Activated CD8-positive, alpha-beta memory T cell treated with anti-CD3 and anti-CD28 coated beads for 48 hours (primary cell): Measurements from ENCODE around the gene TFF2.
A peak's percentile ranks its signal among the peaks of the same experiment; 100 is the strongest.

ENCODE experiments used
- DNase-seq, 3 experiments: peaks; one replicate each; pipeline ENCODE4 v3.0.0-alpha.2; 2020; ENCODE audit warnings: low read depth in 2 of 3, low spot score in 2 of 3

Gene TFF2

DNA sequence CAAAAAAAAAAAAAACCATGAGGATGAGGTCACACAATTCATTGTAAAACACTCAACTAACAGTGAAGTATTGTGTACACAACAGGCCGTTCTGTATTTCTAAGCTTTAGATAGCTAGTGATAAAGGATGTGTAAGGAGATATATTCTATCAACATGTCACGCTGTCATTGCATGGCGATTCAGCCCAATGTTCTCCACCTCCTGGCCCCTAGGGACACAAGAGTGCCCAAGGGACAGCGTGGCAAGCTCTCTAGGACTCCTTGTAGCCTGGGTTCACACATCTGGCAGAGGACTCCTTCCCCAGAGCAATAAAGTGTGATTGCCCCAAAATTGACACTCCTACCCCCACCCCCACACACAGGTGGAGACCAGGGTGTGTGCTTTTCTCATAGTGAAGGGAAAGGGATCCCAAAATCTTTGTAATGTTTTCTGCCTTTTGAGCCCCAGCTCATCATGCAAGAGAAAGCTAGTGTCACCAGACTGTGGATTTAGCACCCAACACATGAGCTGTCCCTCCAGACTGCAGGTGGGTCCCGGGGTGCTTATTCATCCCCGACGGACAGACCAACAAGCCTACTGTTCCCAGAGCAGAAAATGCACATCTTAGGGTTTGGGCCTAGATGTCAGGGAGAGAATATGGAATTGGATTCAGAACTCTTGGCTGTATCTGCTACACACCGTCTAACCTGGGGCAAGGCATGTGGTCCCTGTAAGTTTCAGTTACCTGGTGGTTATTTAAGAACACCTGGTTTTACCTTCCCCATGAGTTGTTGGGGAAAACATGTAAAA is 33.6 kb upstream of the TFF2 start:
- no peak for DNase-seq

DNA sequence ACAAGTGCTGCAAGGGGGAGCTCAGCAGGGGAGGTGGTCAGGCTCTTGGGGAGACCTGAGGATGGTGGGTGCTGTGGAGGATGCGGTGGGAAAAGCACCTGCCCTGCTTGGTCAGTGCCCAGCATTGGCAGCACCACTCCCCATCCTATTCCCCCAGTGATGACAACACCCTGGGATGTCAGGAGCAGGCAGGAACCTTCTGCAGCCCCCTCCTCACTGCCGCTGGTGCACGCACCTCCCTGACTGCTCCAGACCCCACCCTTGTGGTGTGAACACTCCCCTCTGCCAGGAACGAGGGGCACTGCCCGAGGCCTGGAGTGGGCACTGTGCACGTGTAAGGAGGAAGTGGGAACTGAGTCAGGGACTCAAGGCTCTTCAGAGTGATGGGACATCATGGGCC is 32.5 kb upstream of the TFF2 start:
- DNase-seq, result no peak

DNA sequence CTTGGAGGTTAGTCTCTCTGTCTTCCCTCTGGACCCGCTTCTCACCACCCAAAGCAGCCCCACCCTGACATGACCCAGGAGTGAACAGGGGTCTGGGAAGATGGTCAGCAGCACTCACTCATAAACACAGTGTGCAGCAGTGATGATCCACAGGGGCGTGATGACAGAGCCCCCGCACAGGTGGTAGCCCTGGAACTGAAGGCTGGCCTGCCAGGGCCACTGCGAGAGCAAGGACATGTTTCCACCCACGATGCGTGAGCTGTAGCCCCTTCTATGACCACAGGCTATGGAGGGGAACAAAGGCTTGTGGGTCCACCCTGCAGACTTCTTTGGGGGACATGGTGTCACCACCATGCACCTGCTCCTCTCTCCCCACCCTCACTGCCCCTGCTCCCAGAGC is 32.1 kb upstream of the TFF2 start:
- DNase-seq, result no peak

DNA sequence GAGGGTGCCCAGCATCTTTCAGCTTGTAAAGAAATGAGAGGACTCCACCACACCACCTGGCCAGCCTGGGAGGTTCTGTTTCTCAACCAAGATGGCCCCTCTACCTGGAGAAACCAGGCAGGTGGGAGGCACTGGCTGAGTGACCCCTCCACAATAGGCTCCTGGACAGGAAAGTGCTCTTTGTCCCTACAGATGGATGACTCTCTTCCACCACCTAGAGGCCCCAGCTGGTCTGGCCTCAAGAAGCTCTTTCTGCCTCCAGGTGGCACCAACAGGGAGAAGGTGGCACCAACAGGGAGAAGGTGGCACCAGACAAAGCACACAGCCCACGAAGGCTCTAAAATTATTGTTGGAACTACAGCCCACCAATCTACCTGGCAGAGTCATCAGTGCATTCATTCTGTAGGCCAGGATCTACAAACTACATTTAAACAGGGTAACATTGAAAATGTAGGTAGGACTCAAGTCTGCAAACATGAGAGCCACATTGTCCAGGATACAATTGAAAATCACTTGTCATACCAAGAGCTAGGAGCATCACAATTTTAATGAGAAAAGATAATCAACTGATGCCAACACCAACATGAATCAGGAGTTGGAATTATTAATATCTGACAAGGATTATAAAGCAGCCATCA is 30.7 kb upstream of the TFF2 start:
- no peak for DNase-seq

DNA sequence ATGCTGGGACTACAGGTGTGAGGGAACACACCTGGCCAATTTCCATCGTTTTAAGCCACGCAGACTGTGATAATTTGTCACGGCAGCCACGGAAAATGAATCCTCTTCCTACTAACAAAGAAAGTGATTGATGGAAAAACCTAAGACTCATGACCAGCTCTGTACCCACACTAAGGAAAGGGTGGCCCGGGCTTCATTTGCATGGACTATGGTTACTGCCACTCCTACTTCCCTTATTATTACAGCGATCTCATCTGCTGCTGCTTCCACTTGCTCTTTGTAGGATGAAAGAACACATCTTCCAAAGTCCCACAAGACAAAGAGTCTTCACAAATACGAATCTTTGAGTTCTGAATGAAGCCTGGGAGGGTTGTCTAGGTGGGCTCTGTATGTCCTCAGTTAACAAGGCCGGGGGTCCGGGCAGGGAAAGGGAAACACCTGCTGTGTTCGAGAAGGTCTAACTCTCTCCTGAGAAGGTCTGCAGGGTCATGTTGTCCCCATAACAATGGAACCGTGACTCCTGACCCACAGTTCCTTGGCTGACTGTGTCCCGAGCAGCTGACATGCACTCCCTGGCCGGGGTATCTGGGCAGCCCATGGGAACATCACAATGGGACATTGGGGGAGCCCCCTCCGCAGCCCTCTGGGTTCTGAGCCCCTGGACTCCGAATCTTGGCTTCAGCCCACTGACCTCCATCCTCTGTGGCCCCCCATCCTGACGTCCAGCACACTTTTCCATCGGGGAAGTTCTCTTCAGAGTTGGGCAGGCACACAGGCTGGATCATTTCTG is 28.8 kb upstream of the TFF2 start:
- DNase-seq, result no peak

DNA sequence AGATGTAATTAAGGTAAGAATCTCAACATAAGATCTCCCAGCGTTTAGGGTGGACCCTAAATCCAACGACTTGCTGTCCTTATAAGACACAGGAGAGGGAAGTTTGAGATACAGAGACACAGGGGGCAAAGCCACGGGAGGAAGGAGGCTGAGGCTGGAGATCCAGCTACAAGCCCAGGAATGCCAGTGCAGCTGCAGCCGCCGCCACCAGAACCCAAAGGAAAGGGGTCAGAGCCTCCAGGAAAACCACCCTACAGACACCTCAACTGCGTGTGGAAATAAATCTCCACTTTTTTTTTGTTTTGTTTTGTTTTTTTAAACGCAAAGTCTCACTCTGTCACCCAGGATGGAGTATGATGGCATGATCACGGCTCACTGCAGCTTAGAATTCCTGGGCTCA is 27.6 kb upstream of the TFF2 start:
- no peak for DNase-seq

DNA sequence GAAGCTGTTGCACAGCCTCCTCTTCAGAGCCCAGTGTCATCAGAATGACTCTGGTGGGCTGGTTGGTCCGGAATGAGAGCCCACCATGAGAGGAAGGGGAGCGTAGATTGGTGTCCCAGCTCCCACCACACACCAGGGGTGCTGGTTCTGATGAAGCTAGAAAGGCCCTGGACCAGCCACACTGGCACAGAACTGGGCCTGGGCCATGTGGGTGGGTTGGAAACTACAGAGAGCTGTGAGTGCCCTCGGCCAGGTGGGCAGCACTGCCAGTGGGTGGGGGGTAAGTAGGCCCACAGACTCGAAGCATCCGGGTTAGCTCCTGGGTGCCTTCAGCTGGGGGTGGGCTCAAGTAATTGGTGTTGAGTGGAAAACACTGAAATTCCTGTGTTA is 27.2 kb upstream of the TFF2 start:
- DNase-seq, result no peak

DNA sequence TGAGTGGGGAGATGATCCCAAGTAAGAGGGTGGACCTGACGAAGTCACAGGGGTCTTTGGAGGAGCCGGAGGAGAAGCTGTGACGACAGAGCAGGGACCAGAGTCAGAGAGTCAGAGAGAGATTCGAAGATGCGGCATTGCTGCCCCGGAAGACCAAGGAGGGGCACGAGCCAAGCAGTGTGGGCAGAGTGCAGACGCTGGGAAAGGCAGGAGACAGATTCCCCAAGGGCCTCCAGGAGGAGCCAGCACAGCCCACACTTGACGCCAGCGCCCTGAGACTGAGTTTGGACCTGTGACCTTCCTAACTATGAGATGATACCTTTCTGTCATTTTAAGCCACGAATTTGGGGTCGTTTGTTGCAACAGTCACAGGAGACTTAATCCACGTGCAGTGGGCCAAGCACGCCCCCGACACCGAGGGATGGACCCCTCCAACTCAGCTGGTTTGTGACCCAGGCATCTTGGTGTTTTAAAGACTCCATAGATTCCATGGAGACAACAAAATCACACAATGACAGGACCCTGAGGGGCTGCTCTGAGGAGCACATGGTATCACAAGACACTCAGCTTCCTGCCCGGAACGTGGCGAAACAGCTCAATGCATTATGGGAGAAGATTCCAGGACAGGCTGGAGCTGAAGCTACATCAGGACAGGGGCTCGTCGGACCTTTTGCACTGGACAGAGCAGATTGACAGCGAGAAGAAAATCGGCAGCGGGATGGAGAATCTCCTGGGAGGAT is 26.6 kb upstream of the TFF2 start:
- no peak for DNase-seq

DNA sequence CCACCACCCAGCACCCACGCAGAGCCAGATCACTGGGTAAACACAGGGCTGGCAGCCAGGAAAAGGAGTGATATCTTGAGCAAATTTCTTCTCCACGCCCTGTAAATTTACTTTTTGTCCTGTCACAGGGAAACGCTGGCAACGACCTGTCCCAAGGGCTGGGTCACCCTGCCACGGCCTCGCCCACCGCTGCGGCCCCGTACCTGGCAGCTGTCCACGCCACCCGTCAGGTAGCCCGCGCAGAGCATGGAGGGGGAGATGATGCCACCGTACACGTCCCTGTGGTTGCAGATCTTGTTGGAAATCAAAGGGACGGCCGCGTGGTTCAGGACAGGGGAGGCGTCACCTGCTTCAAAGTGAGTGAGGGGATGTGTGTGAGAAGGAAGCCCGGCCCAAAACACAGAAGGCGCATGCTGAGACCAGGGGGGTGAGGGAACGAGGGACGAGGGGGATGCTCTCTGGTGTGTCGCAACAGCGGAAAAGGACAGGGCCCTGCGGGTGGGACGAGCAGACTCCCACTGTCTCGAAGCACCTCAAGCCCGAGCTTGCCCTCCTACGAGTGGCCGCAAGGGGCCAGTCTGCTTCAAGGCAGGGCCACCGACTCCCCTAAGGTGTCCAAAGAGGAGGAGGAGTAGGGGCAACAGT is 25.7 kb upstream of the TFF2 start:
- no peak for DNase-seq

DNA sequence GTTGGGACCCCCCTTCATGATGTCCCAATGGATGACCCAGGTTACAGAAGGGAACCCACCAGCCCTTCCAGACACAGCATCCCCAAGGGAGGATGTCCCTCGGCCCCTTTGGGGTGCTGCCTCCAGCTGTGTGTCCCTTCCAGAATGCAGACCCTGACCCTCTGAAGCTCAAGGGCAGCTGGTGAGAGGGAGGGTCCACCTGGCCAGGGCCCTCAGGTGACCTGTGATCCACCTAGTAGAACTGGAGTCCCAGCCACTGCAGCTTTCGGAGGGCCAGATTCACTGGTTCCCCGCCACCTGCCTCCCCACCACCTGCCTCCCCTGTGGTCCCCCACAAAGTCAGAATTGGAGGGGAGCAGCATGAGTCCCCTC is 25.2 kb upstream of the TFF2 start:
- DNase-seq, result no peak

DNA sequence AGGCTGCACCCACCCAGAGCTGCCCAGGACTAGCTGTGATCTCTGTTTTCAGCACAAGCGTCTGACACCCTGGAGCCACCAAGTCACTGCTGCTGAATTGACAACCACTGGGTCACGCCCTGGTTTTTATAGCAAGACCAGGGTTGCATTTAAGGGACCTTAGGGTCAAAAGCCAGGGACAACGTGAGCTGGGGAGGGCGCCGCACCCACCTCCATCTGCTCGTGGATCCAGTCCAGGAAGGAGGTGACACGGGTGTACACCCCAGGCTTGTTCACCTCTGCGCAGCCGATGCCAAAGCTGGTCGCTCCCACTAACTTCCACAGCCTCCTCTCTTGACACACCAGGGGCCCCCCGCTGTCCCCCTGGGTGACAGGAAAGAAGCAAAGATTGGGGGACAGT is 24.7 kb upstream of the TFF2 start:
- DNase-seq, result no peak

DNA sequence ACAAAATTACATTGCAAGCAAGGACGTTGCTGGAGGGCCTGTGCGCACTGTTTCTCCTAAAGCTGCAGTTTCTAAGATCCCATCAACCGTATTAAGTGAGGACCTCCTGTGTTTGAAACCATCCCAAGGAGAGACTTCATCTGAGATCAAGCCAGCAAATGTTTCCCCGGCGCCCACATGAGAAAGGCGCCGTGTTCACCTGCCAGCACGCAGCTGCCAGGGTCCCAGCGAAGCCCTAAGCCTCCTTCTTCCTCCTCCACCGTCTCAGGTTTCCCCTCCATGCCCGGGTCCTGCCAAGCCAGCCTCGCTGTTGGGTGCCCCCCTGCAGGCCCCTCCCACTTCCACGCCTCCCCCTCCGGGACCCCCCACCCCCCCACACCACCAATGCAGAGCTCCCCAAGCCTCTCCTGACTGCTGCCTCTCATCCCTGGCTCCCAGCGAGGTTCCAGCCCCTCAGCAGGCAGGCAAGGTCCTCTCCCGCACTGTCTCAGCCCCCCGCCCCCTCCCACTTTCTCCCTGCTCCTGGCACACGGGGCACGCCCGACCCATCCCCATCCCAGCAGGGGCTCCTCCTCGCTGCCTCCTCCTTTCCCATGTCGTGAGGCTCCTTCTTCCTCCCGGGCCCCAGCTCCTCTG is 24.2 kb upstream of the TFF2 start:
- no peak for DNase-seq

DNA sequence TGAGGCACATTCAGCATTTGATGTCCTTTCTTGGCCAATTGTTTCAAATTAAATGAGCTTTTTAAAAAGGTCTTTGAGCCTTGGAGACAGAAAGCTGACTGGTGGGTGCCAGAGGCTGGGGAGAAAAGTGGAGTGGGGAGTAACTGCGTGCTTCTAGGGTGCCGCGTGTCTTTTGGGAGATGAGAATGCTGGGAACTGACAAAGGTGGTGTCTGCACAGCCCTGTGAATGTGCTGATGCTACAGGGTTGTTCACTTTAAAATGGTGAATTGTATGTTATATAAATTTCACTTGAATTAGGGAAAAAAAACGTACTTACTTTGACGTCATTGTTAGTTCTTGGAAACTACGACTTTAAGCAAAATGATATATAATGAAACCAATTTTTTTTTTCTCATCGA is 23.7 kb upstream of the TFF2 start:
- DNase-seq, result no peak

DNA sequence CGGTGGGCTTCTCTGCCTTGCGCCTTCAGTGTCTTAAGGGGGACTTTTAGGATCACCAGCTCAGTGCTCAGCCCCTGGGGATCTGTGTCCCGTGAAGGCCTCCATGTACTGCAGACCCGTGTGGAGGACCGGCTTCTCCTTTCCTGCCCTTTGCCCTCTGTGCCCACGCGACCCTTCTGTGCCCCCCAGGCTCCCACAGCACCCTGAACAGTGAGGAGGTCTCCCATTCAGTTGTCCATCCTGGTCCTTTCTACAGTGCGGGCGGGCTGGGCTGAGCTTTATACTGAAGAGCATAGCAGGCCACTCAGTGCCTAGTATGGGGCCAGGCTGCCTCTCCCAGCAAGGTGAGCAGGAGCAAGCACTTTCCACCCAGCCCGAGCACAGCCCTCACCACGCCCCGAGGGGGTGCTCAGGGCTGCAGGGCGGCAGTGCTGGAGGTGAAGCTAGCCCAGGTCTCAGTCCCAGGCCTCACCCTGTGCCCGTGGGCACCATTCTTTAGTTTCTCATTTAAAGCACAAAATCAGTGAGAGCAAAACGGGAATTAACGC is 23.2 kb upstream of the TFF2 start:
- no peak for DNase-seq

DNA sequence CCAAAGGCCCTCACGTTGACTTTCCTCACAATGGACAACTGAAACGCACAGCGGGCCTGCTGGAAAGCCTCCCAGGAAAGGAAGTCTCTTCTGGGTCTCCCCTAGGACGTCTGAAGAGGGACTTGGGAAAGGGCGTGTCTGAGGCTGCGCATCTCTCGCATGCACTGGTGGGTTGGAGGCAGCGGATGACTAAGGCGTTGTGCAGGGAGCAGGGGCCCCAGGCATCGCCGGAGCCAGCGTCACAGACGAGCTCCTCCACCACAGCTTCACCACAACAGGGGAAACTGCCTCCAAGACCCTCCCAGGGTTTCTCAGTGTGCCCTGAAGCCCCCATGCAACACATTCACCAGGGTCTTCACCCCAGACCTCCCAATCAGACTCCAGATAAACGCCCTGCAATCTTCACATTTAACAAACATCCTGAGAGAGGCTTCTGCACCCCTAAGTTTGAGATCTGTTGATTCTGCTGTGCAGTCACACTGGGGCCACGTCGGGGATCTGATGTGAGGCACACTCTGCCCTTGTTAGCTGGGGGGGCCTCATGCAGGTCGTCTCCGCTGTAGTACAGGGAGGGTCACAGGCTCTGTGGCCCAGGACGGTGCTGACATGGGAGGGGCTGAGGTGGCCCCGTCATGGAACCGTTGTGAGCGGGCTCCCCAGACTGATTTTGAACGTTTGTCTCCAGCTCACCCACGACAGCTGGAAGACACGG is 22.6 kb upstream of the TFF2 start:
- DNase-seq, result peak; percentile 25 to 39 (median 36)

DNA sequence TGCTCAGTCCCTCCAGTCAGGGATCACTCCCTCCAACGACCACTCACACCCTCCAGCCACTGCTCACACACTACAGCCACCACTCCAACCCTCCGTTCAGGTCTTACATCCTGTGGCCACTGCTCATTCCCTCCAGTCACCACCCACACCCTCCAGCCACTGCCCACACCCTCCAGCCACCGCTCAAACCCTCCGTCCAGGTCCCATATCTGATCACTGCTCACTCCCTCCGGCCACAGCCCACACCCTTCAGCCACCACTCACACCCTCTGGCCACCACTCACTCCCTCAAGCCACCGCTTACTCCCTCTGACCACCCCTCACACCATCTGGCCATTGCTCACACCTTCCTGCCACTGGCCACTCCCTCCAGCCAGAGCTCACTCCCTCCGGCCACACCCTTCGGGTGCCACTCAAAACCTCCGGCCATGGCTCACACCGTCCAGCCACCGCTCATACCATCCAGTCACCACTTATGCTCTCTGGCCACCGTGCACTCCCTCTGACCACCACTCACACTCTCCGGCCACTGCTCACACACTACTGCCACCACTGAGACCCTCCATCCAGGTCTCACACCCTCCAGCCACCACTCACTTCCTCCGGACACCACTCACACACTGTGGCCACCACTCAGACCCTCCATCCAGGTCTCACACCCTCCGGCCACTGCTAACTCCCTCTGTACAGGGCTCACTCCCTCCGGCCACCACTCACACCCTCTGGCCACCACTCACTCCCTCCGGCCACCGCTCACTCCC is 20.3 kb upstream of the TFF2 start:
- DNase-seq, result no peak

DNA sequence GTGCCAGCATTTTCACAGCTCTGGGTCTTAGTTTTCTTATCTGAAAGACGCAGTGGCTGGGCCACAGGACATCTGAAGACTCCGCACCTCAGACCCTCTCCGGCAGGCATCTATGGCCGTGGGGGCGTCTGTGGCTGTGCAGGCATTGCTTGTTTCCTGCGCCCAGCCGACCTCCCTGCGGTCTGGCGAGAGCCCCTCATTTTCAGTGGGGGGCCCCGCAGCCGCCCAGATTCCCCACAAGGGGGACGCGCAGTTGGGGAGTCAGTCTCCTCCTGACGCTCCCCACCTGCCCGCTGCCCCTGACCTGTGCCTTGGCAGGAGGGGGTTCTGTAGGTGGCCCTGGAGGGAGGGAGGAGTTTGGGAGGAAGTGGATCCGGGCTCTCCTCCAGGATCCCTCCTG is 19.0 kb upstream of the TFF2 start:
- no peak for DNase-seq

DNA sequence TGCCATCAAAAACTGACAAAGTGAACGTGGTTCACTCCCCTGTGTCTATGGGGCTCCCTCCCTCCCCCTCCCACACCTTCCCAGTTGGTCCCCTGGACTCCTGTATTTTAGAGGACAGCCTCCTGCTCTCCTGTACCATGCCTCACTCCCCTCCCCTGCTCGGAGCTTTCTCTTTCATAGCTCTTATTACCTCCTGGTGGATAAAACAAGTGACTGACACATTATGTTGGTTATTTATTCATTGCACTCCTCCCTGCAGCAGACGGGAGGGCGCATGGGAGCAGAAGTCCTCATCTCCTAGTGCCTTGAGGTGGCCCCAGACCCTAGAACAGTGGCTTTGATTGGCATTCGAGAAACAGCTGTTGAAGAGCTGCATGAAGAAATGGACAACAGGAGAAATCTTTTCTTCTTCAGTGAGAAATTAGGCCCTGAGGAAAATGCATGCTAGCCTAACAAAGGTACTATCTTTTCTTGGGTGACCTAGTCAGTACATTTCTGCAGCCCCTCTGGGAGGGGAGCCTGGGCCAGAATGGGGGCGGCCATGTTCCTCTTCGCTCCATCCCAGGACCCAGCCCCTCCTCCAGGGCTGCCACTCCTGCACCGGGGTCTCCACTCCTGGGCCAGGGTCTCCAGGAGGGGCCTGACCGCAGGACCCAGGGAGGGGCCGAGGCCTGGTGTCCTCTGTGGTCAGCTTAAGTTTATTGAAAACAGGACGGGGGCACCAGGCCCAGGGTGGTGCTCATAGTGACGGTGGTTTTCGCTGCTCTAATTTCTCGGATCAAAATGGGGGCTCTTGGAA is 16.8 kb upstream of the TFF2 start:
- no peak for DNase-seq
